Left lung (tissue), 10 donors: ENCODE results near the gene UCN. TPM values are rescaled to one million over a fixed set of nuclear protein-coding genes. Genes with fewer than 3 reads are reported as not detected.
"Not testable (repeated sequence)": the region's sequence is repeated elsewhere in the genome, so short reads cannot be mapped to it uniquely, and the experiment has no call there.

Experiments used
- ATAC-seq: fragments of 200-7000 bp; cut with Tn5 transposase; one replicate; pipeline ENCODE4 v1.9.1; 2020; ENCODE audit warnings: moderate library complexity
- DNase-seq, 4 donors: peaks; one replicate each; pipeline ENCODE4 v3.0.0-alpha.2; 2013 to 2020
- H3K27ac ChIP-seq, 2 donors: fragments of 200-600 bp; sonication (generic) in 1 of 2; one replicate each; pipeline versions ENCODE4 v1.5.0 to v1.8.0; 2020 to 2021
- H3K27me3 ChIP-seq, 2 donors: fragments of 200-600 bp; sonication (generic) in 1 of 2; one replicate each; pipeline versions ENCODE4 v1.5.0 to v1.8.0; 2020 to 2021
- H3K36me3 ChIP-seq, 2 donors: fragments of 200-600 bp; sonication (generic) in 1 of 2; one replicate each; pipeline versions ENCODE4 v1.5.0 to v1.8.0; 2020 to 2021
- H3K4me1 ChIP-seq, 2 donors: fragments of 200-600 bp; one replicate each; pipeline ENCODE4 v1.8.0; 2021
- H3K4me3 ChIP-seq, 2 donors: fragments of 200-600 bp; sonication (generic) in 1 of 2; one replicate each; pipeline versions ENCODE4 v1.5.0 to v1.8.0; 2020 to 2021; ENCODE audit warnings: mild to moderate bottlenecking in 1 of 2
- H3K9me3 ChIP-seq, 2 donors: fragments of 200-600 bp; sonication (generic) in 1 of 2; one replicate each; pipeline versions ENCODE4 v1.5.0 to v1.8.0; 2020 to 2021
- CTCF ChIP-seq, 2 donors: fragments of 200-600 bp; sonication (generic) in 1 of 2; IDR thresholded peaks; one replicate each; pipeline versions ENCODE4 v1.5.0 to v1.8.0; 2021; ENCODE audit warnings: antibody characterized with exemption in 2 of 2
- intact Hi-C, 2 donors: fragments of 100-400 bp; cut with DNase I; formaldehyde crosslinking; loops; one replicate each; pipeline versions ENCODE4 v1.11.2 to v1.14.2; 2022
- polyA plus RNA-seq, 6 donors: library from polyadenylated mRNA; unstranded; fragments of 120-200 nt; gene quantifications; one replicate each; pipeline ENCODE4 v1.2.1, GENCODE V29; 2013; ENCODE audit not compliant: insufficient read length in 6 of 6
- total RNA-seq, 2 donors: library from RNA; stranded (reverse); fragmentation: NEBNext Ultra II Directional; extraction: Animal tissue kit (Norgen Biotek cat#: 25700); gene quantifications; one replicate each; pipeline ENCODE4 v1.2.1, GENCODE V29; 2021
- donor health status: DM: no; HTN: yes; CAD: no.
- donor health status: DM: no; HTN: no; CAD: no.

UCN gene
- total and polyA plus RNA-seq, 8 donors = 1.3 to 2.6 (median 1.8) TPM

- intact Hi-C loops = no loop called here
- H3K27me3 ChIP-seq = peaks cover 6 to 53% of the 10 kb centered on the region in 2 donors
- DNase-seq (no peak), ATAC-seq (no peak)
- TF ChIP-seq CTCF (IDR thresholded peaks at IDR 0.05) = no peak
- H3K4me1 ChIP-seq = peaks cover 0 to 2% of the 10 kb centered on the region in 2 donors
- H3K27ac ChIP-seq = no peak overlapping the region
- no peaks in the 10 kb centered on the region for H3K36me3 ChIP-seq
- H3K4me3 ChIP-seq = no peak overlapping the region
- no peaks in the 10 kb centered on the region for H3K9me3 ChIP-seq
Observed at GRCh38 chr2:27270131-27270530, 38.1 kb downstream of the UCN start.

DNA sequence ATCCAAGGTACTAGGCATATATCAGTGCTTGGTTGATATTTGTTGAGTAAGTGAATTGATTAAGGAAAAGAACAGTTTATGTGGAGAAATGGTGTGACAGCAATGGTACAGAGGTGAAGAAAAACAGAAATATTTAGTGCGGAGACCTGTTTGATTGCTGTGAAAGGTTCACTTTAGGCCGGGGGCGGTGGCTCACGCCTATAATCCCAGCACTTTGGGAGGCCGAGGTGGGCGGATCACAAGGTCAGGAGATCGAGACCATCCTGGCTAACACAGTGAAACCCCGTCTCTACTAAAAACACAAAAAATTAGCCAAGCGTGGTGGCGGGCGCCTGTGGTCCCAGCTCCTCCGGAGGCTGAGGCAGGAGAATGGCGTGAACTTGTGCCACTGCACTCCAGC lies 39.9 kb downstream of the UCN start:
- intact Hi-C loops, ATAC-seq, H3K4me3 ChIP-seq, DNase-seq, H3K27ac ChIP-seq, H3K9me3 ChIP-seq, H3K36me3 ChIP-seq: not testable (repeated sequence)
- Histone ChIP-seq H3K4me1 (peaks cover 7 to 20% of the 10 kb centered on the region in 2 donors), H3K27me3 (peaks cover 25 to 69% of the 10 kb centered on the region in 2 donors)

- intact Hi-C loops = no loop called here
- no peak for ATAC-seq
- Histone ChIP-seq H3K36me3 (no peaks in the 10 kb centered on the region), H3K4me1 (peaks cover 17 to 36% of the 10 kb centered on the region in 2 donors), H3K4me3 (no peak overlapping the region), H3K27ac (no peak overlapping the region), H3K27me3 (peaks cover 51 to 88% of the 10 kb centered on the region in 2 donors), H3K9me3 (no peaks in the 10 kb centered on the region)
- no peak for TF ChIP-seq CTCF (IDR thresholded peaks at IDR 0.05)
- no peak for DNase-seq
Observed at GRCh38 chr2:27265536-27265870, 42.7 kb downstream of the UCN start.

DNA sequence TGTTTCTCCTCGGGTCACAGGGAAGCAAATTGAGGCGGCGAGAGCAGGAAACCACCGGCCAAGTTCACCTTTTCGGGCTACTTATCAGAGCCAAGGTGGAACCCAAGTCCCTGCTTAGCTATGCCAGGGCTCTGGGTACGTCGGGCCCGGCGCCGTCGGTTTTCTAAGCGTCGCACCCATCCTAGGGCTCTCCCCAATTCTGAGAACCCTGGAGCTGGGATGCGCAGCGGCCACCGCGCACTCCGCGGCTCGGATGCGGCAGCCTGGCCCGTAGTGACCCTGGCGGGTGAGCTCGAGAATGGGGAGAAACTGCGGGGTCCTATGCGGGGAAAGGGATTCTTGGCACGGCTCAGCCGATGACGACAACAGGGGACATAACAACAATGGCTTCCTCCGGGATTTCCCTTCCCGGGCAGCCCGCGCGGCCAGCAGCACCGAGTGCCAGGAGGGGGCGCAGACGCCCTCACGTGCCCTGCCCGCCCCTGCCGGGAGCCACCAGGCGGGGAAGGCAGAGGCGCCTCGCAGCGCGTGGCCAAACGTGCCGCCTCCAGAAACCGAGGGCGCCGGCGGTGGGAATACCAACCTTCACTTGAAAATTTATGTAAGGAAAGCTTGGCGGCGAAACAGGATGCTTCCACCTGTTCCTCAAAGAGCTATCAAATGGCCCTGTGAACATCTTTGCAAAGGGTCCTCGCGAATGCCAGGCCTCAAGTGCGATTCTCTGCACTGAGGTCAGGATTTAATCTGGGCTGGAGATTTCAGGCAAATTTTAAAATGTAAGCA lies 43.3 kb downstream of the UCN start:
- peak; percentile 42 to 56 for TF ChIP-seq CTCF (IDR thresholded peaks at IDR 0.05)
- H3K36me3 ChIP-seq = no peaks in the 10 kb centered on the region
- no peak overlapping the region for H3K27ac ChIP-seq
- intact Hi-C loops = no loop called here
- DNase-seq (peak in 3 of 4 donors; percentile 68 to 89 (median 77)), ATAC-seq (peak; percentile 80)
- H3K4me3 ChIP-seq = peak overlapping the region; percentile 6 to 38
- peaks cover 17 to 36% of the 10 kb centered on the region in 2 donors for H3K4me1 ChIP-seq
- H3K27me3 ChIP-seq = peaks cover 51 to 88% of the 10 kb centered on the region in 2 donors
- H3K9me3 ChIP-seq = no peaks in the 10 kb centered on the region

- Histone ChIP-seq H3K36me3 (no peaks in the 10 kb centered on the region), H3K4me3 (peak overlapping the region; percentile 6 to 38), H3K27me3 (peaks cover 51 to 88% of the 10 kb centered on the region in 2 donors), H3K9me3 (no peaks in the 10 kb centered on the region), H3K27ac (no peak overlapping the region), H3K4me1 (peaks cover 17 to 36% of the 10 kb centered on the region in 2 donors)
- intact Hi-C loops = no loop called here
- ATAC-seq (peak; percentile 38), DNase-seq (no peak)
- TF ChIP-seq CTCF (IDR thresholded peaks at IDR 0.05) = no peak
Observed at GRCh38 chr2:27264253-27264752, 43.9 kb downstream of the UCN start.
